SH-SY5Y (cell line): ENCODE results near the gene COL3A1.

Experiments used
- GATA2 ChIP-seq: IDR thresholded peaks from 2 replicates; pipeline ENCODE4 v1.6.1; 2011; ENCODE audit warnings: mild to moderate bottlenecking, low read depth, low read length
- GATA3 ChIP-seq: IDR thresholded peaks from 2 replicates; pipeline ENCODE4 v1.6.1; 2011; ENCODE audit warnings: low read depth, mild to moderate bottlenecking, low read length, moderate library complexity

- TF ChIP-seq GATA2, result no peak
- no peak for TF ChIP-seq GATA3
These were observed 38.2 kb downstream of the COL3A1 start for GRCh38 chr2:189012351-189012750.
